Activated CD4-positive, alpha-beta T cell treated with anti-CD3 and anti-CD28 coated beads for 4 hours (primary cell): Measurements from ENCODE around the gene RGL2.
"Not testable (repeated sequence)": the region's sequence is repeated elsewhere in the genome, so short reads cannot be mapped to it uniquely, and the experiment has no call there.

Experiments used
- DNase-seq, 2 donors: peaks; one replicate each; pipeline ENCODE4 v3.0.0-alpha.2; 2020

RGL2 gene

GRCh38 chr6:33292996-33293682 is 5.6 kb downstream of the RGL2 start:
- no peak for DNase-seq

- DNase-seq: no peak
Observed at GRCh38 chr6:33290459-33290858, 8.3 kb downstream of the RGL2 start.

DNA sequence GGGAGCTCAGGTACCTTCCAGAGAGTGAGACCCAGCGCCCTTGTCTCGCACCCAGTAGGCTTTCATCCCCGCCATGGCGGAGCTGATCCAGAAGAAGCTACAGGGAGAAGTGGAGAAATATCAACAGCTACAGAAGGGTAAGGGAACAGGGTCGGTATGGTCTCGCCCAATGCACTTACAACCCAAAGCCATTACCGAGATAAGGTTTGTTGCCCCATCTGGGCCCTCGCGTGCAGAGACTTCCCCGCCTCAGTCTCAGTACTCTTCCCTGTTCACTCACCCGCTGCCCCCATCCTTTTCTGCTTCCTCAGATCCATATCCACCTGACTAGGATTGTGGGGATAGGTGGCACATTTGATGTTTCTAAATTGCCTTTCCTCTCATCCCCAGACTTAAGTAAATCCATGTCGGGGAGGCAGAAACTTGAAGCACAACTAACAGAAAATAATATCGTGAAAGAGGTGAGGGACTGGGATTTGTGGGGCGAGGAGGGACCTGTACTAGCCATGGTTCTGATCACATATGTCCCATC is 8.9 kb downstream of the RGL2 start:
- no peak for DNase-seq

GRCh38 chr6:33288921-33289783 is 9.6 kb downstream of the RGL2 start, which contains the start of the genes PFDN6 and WDR46:
Gene PFDN6, plus strand, starts transcription at chr6:33289601. Its CDS starts 256 bp downstream, at chr6:33289857.
Gene WDR46, minus strand, starts transcription at chr6:33289239. Its CDS starts 69 bp downstream, at chr6:33289170.
- DNase-seq: peak; percentile 77 to 79

DNA sequence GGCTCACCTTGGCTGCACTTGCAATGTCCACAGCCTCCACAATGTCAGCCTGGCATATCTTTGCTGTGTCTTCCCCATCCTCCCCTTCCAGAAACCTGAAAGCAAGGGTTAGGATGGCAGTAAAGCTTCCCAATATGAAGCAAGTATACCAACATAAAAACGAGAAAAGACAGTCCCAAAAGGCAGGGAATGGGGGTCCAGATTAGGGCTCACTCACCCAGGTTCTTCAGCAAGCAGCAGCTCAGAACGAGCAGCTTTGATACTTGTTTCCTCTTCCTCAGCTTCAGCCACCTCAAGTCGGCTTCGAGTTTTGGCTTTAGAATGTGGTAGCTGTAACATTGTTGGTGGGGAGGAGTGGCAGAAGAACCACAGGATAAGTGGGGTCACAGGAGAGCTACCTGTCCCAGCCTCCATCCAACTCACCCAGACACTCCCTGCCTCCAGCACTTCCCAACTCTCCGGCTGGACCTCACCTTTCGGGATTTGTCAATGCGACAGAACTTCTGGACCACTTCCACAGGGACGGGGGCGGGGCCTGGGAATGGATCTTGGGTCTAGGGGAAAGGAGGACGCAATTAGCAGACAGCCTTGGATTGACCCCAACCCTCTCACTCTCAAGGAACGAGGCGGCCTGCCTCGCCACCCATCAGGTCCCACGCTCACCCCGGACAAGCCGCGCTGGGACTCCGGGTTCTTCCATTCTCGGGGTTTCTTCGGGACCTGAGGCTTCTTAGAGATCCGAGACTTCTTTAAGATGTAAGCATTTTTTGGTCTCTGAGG is 10.4 kb downstream of the RGL2 start:
- no peak for DNase-seq

GRCh38 chr6:33286946-33287914 is 11.5 kb downstream of the RGL2 start:
- no peak for DNase-seq

DNA sequence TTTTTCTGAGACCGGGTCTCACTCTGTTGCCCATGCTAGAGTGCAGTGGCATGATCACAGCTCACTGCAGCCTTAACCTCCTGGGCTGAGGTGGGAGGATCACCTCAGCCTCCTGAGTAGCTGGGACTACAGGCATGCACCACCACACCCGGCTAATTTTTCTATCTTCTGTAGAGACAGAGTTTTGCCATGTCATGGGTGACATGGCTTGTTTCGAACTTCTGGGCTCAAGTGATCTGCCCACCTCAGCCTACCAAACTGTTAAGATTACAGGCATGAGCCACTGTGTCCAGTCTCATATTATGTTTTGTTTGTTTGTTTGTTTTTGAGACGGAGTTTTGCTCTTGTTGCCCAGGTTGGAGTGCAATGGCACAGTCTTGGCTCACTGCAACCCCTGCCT is 13.5 kb downstream of the RGL2 start:
- not testable (repeated sequence) for DNase-seq

DNA sequence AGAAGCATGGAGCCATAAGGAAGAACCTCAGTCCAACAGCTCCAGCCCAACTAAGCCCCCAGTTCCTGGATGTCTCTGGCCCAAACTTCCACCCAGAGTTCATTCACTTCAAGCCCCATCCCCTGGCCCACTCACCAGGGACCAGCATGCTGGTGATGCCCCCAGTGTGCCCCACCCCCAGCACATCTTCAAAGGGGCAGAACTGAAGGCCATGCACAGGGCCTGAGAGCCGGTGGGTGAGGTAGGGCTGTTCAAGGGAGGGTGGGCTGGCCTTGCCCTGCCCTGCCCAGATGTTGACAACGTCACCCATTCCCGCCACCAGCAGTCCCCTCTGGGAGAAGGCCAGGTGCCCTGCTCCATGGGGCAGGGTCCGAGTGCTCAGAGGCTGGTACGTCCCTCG is 18.2 kb downstream of the RGL2 start:
- DNase-seq: no peak

DNA sequence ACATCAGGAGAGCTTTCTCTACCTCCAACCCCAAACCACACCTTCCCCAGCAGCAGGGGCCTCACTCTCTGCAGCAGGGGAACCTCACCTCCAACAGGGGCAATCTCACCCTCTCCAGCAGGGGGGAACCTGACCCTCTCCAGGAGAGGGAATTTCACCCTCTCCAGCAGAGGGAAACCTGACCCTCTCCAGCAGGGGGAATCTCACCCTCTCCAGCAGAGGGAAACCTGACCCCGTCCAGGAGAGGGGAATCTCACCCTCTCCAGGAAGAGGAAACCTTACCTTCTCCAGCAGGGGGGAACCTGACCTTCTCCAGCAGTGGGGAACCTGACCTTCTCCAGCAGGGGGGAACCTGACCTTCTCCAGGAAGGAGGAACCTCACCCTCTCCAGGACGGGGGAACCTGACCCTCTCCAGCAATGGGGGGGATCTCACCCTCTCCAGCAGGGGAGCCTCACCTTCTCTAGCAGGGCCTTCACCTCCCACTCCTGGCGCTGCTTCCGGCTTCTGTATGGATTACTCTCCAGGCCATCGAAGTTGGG is 18.7 kb downstream of the RGL2 start:
- DNase-seq: no peak

GRCh38 chr6:33279257-33279695 is 19.5 kb downstream of the RGL2 start:
- no peak for DNase-seq

DNA sequence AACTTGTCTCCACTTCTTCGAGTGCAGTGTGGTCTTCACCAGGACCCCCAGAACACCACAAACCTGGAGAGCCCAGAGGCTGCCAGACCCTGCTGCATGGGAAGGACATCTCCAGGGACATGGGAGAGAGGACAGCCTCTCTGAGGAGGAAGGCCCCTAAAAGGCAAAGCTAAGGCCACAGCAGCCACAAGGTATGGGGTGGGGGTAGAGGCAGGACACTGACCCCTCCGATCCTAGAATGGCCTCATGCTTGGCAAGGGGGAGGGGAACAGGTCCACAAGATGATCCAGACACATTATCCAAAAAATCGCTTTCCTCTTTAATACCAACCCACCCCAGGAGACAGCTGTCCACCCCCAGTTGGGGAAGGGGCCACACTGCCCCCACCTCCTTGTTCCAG is 19.9 kb downstream of the RGL2 start:
- no peak for DNase-seq

DNA sequence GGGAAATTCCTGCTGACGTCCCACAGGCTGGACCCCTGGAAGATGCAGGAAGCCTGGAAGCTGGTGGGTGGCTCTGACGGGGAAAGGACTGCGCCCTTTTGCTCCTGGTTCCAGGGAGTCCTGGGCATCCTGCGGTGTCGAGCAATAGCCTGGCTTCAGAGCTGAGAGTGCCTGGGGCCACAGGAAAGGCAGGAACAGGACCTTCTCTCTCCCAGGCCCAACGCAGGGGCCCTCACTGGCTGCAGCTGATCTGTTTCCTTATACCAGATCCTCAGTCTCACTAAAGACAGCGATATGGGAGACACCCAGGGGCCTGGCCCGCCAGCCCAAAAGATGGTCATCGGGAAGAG is 20.4 kb downstream of the RGL2 start:
- DNase-seq: no peak

GRCh38 chr6:33277663-33278391 is 20.9 kb downstream of the RGL2 start:
- peak in 1 of 2 donors; percentile 36 for DNase-seq

DNA sequence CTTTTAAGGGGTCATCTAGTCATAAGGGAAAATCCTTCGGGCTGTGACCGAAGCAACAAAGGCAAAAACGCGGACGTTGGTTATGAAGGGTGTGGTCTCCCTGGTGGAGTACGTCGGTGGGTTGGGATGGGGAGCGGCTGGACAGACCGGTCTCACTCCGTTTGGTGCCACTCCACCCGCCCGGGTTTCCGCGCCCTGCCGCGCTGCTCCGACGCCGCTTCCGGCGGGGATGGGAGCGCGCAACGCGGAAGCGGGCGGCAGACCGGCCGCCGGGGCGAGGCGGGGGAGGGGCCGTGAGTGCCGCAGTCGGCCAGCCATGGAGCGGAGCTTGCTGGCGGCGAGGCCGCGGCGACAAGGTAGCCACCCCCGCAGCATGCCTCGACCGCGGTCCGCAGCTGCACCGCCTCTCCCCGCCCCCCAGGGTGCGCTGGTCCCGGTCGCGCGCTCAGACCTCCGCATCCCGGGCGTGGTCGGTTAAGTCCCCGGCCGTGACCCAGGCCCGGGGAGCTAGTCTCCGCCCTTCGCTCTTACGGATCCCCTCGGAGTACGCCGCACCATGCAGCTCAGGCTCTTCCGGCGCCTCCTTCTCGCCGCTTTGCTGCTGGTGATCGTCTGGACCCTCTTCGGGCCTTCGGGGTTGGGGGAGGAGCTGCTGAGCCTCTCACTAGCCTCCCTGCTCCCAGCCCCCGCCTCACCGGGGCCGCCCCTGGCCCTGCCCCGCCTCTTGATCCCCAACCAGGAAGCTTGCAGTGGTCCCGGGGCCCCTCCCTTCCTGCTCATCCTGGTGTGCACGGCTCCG is 21.7 kb downstream of the RGL2 start, which contains the start of gene B3GALT4:
Gene B3GALT4, plus strand, starts transcription at position 260 of the 799 bp plus-strand sequence. Its CDS starts 297 bp downstream, at position 557.
- peak; percentile 57 to 70 for DNase-seq

- DNase-seq: no peak
Observed at GRCh38 chr6:33276581-33276863, 22.2 kb downstream of the RGL2 start.

GRCh38 chr6:33275795-33276580 is 22.8 kb downstream of the RGL2 start:
- not testable (repeated sequence) for DNase-seq

DNA sequence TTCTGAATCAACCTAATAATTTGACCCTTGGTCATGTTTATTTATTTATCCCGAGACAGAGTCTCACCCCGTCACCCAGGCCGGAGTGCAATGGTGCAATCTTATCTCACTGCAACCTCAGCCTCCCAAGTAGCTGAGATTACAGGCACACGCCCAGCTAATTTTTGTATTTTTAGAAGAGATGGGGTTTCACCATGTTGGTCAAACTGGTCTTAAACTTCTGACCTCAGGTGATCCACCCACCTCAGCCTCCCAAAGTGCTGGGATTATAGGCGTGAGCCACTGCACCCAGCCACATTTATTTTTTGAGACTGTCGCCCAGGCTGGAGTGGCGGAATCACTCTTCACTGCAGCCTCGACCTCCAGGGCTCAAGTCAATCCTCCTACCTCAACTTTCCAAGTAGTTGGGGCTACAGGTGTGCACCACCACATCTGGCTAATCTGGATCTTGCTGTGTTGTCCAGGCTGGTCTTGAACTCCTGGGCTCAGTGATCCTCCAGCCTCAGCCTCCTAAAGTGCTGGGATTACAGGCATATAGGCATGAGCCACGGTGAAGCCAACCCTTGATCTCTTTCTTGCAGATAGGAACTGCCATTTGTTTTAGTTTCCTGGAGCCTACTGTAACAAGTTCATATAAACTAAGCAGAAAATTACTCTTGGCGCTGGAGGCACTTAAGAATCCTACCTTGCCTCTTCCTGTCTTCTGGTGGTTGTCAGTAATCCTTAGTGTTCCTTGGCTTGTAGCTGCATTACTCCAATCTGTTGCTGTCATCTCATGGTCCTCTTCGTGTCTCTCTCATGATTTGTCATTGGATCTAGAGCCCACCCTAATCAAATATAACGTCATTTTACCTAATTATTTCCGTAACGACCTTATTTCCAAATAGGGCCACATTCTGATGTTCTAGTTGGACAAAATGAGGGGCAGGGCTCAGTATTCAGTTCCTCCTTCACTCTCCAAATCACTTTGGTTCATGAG is 24.5 kb downstream of the RGL2 start:
- no peak for DNase-seq
